GM12878 (cell line): ENCODE measurements around the gene ACADL. TPM values are rescaled to one million over a fixed set of nuclear protein-coding genes. Genes with fewer than 3 reads are reported as not detected.
"Not testable (repeated sequence)": the region's sequence is repeated elsewhere in the genome, so short reads cannot be mapped to it uniquely, and the experiment has no call there.

Experiments
- ATAC-seq: fragments of 200-7000 bp; cut with Tn5 transposase; 3 replicates; pipeline ENCODE4 v1.9.1; 2020; ENCODE audit warnings: mild to moderate bottlenecking, moderate library complexity
- BruUV-seq: library from RNA; stranded (reverse); fragments of 400-500 nt; replicated peaks from 2 replicates; lab custom pipeline; 2021; lab: Mats Ljungman, UMichigan
- CTCF ChIA-PET: fragments of 300-600 bp; sonication (Branson Sonifier 250); formaldehyde crosslinking; extraction: SDS; loops from one replicate; lab custom pipeline; 2021; ENCODE audit warnings: inconsistent platforms; lab: Yijun Ruan, JAX
- POLR2A ChIA-PET: fragments of 350-600 bp; formaldehyde crosslinking; extraction: SDS; loops from one replicate; lab custom pipeline; 2021; ENCODE audit warnings: inconsistent platforms; lab: Charles Lee
- RAD21 ChIA-PET: fragments of 300-600 bp; sonication (Branson Sonifier 250); formaldehyde crosslinking; loops from one replicate; lab custom pipeline; 2023; ENCODE audit warnings: antibody characterized with exemption; ENCODE audit not compliant: unreplicated experiment; lab: Charles Lee
- SMC1A ChIA-PET: fragments of 300-600 bp; sonication (Branson Sonifier 250); formaldehyde crosslinking; loops from one replicate; lab custom pipeline; 2023; ENCODE audit not compliant: unreplicated experiment, uncharacterized antibody; lab: Charles Lee
- DNase-seq: peaks from one replicate; pipeline ENCODE4 v3.0.0-alpha.2; 2011; ENCODE audit warnings: low read depth, low spot score
- FAIRE-seq: peaks from 3 replicates; lab custom pipeline; 2011; peaks lifted over from hg19 to GRCh38; lab: Jason Lieb, UNC
- H2AFZ ChIP-seq: 2 replicates; pipeline ENCODE4 v1.6.0; 2011; ENCODE audit warnings: low read depth, low read length, control low read depth; ENCODE audit not compliant: control insufficient read depth
- H3K27ac ChIP-seq: 2 replicates; pipeline ENCODE4 v1.5.1; 2011; ENCODE audit warnings: control low read depth; ENCODE audit not compliant: control insufficient read depth, insufficient read depth
- H3K27me3 ChIP-seq, 2 experiments: replicated peaks in 1 of 2; 2 replicates each; pipeline versions ENCODE4 v1.6.0 to v1.6.1; 2011; ENCODE audit warnings: low read length in 1 of 2; ENCODE audit not compliant: control insufficient read depth in 2 of 2, insufficient read depth in 2 of 2
- H3K36me3 ChIP-seq, 2 experiments: 2 replicates each; pipeline ENCODE4 v1.5.1; 2011; ENCODE audit warnings: low read length in 1 of 2; ENCODE audit not compliant: control insufficient read depth in 2 of 2, insufficient read depth in 2 of 2
- H3K4me1 ChIP-seq: 2 replicates; pipeline ENCODE4 v1.6.1; 2011; ENCODE audit warnings: mild to moderate bottlenecking, low read length, moderate library complexity, mixed read lengths; ENCODE audit not compliant: control insufficient read depth, insufficient read depth
- H3K4me2 ChIP-seq: 2 replicates; pipeline ENCODE4 v1.6.0; 2011; ENCODE audit warnings: control low read depth; ENCODE audit not compliant: control insufficient read depth, insufficient read depth
- H3K4me3 ChIP-seq: fragments of 200-600 bp; sonication (generic); 2 replicates; pipeline ENCODE4 v1.5.1; 2016
- H3K79me2 ChIP-seq: 2 replicates; pipeline ENCODE4 v1.6.0; 2011; ENCODE audit warnings: low read length; ENCODE audit not compliant: control insufficient read depth, insufficient read depth
- H3K9ac ChIP-seq: 2 replicates; pipeline ENCODE4 v1.8.0; 2011; ENCODE audit warnings: low read length, control low read depth, mixed read lengths; ENCODE audit not compliant: control insufficient read depth, insufficient read depth
- H3K9me3 ChIP-seq: replicated peaks from 3 replicates; pipeline ENCODE4 v1.5.1; 2011; ENCODE audit warnings: mild to moderate bottlenecking, low read length; ENCODE audit not compliant: control insufficient read depth, insufficient read depth
- H4K20me1 ChIP-seq: 2 replicates; pipeline ENCODE4 v1.6.0; 2011; ENCODE audit not compliant: control insufficient read depth, insufficient read depth
- RUNX3 ChIP-seq: IDR thresholded peaks from 2 replicates; pipeline ENCODE4 v1.6.1; 2012; ENCODE audit warnings: low read length, inconsistent platforms
- WGBS: methylation state at CpG from one replicate; pipeline ENCODE4 v1.1.6; 2016; ENCODE audit warnings: low lambda C conversion rate; ENCODE audit not compliant: insufficient replicate concordance, insufficient coverage; ENCODE audit errors: missing lambda C conversion rate; 5-methylcytosine and 5-hydroxymethylcytosine counted together
- in situ Hi-C: fragments of 300-500 bp; cut with MboI; formaldehyde crosslinking; loops from 9 replicates; pipeline ENCODE4 v1.14.3; 2018; ENCODE audit warnings: mixed read lengths
- intact Hi-C: fragments of 100-400 bp; cut with micrococcal nuclease; formaldehyde crosslinking; loops from one replicate; pipeline ENCODE4 v1.14.2; 2022; ENCODE audit not compliant: unreplicated experiment
- polyA plus RNA-seq, 11 experiments: library from polyadenylated mRNA; depleted of rRNA in 4 of 11; unstranded in 6 of 11; stranded (reverse) in 5 of 11; fragments of >200 nt; fragmentation: Nextera tagmentation in 4 of 11; fragmentation: Illumina TruSeq in 1 of 11; extraction: Ambion mirVana in 4 of 11; extraction: Trizol in 1 of 11; gene quantifications; 1 replicate in 1 of 11; 2 replicates in 10 of 11; pipeline versions ENCODE4 v1.2.1 to v1.2.3, GENCODE V29; 2011 to 2016; ENCODE audit warnings: inconsistent platforms in 2 of 11, missing spikeins in 2 of 11, low read depth in 1 of 11
- total RNA-seq, 4 experiments: library from RNA; depleted of rRNA in 3 of 4; stranded (reverse); fragments of >200 nt in 3 of 4; fragmentation: Illumina TruSeq in 1 of 4; extraction: Trizol in 1 of 4; gene quantifications; 2 replicates each; pipeline versions ENCODE4 v1.2.1 to v1.2.3, GENCODE V29; 2013 to 2021

ACADL gene
- total and polyA plus RNA-seq, 10 of the 15 experiments (the other 5 are each of a cell fraction or from before 2014, with no cell fraction given) = not detected

GRCh38 chr2:210183936-210184335 is 41.3 kb downstream of the ACADL start:
- H3K79me2 ChIP-seq, H3K4me2 ChIP-seq, BruUV-seq, H3K9ac ChIP-seq, H3K27me3 ChIP-seq, CTCF ChIA-PET, H3K4me3 ChIP-seq, H3K9me3 ChIP-seq, DNase-seq: not testable (repeated sequence)
- WGBS = 50% methylated on average over 1 of the region's 1 CpG
- TF ChIP-seq RUNX3 = peak; percentile 20; the same call in 1 of the 2 replicates
- TF ChIP-seq, all 136 proteins: peak for 1; not testable (repeated sequence) for 135
- SMC1A ChIA-PET, H2AFZ ChIP-seq, H3K4me1 ChIP-seq, H3K27ac ChIP-seq, FAIRE-seq, ATAC-seq, intact Hi-C loops, H3K36me3 ChIP-seq, RAD21 ChIA-PET, POLR2A ChIA-PET, H4K20me1 ChIP-seq: not testable (repeated sequence)
- in situ Hi-C loops = loop anchor here (25.0 kb wide), 1 partner anchor 1797 kb away; no protein-coding TSS in a partner anchor

- POLR2A ChIA-PET = interaction anchor here (0.6 kb wide), 1 partner anchor 9 kb away, joined by 4 read pairs; no protein-coding TSS in a partner anchor
- H3K4me3 ChIP-seq, H3K79me2 ChIP-seq, BruUV-seq, H3K27me3 ChIP-seq, H3K4me1 ChIP-seq, H3K4me2 ChIP-seq, intact Hi-C loops, H2AFZ ChIP-seq, H4K20me1 ChIP-seq, ATAC-seq, H3K9ac ChIP-seq, H3K9me3 ChIP-seq, DNase-seq, FAIRE-seq, H3K36me3 ChIP-seq, H3K27ac ChIP-seq: not testable (repeated sequence)
- in situ Hi-C loops = loop anchor here (25.0 kb wide), 1 partner anchor 1794 kb away; no protein-coding TSS in a partner anchor
- CTCF ChIA-PET = interaction anchor here (0.6 to 0.9 kb wide), 2 partner anchors 179 to 854 kb away, joined by 3 read pairs; no protein-coding TSS in a partner anchor
- 47% methylated on average over 12 of the region's 12 CpGs for WGBS
- SMC1A ChIA-PET = interaction anchor here (1.1 to 1.6 kb wide), 4 partner anchors 11 to 19 kb away, joined by 3 to 4 read pairs (median 4); no protein-coding TSS in a partner anchor
- RAD21 ChIA-PET = interaction anchor here (1.6 kb wide), 1 partner anchor 9 kb away, joined by 3 read pairs; no protein-coding TSS in a partner anchor
Observed at GRCh38 chr2:210181606-210182088, 43.6 kb downstream of the ACADL start.

DNA sequence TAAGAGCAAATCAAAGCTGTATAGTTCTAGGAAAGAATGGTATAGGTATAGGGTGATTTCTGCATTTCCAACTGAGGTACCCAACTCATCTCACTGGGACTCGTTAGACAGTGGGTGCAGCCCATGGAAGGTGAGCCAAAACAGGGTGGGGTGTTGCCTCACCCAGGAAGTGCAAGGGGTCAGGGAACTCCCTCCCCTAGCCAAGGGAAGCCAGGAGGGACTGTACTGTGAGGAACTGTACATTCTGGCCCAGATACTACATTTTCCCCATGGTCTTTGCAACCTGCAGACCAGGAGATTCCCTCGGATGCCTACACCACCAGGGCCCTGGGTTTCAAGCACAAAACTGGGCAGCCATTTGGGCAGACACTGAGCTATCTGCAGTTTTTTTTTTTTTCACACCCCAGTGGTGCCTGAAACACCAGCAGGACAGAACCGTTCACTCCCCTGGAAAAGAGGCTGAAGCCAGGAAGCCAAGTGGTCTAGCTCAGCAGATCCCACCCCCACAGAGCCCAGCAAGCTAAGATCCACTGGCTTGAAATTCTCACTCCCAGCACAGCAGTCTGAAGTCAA is 44.1 kb downstream of the ACADL start:
- H3K27me3 ChIP-seq, POLR2A ChIA-PET, BruUV-seq, DNase-seq, H3K79me2 ChIP-seq, H3K36me3 ChIP-seq, H2AFZ ChIP-seq, H3K9me3 ChIP-seq, H3K4me3 ChIP-seq, H3K4me1 ChIP-seq, H4K20me1 ChIP-seq, H3K27ac ChIP-seq, ATAC-seq, H3K4me2 ChIP-seq, H3K9ac ChIP-seq, intact Hi-C loops, CTCF ChIA-PET, FAIRE-seq: not testable (repeated sequence)
- 4% methylated on average over 3 of the region's 3 CpGs for WGBS
- SMC1A ChIA-PET = interaction anchor here (1.1 to 1.6 kb wide), 5 partner anchors 11 to 19 kb away, joined by 3 to 5 read pairs (median 4); no protein-coding TSS in a partner anchor
- in situ Hi-C loops = loop anchor here (25.0 kb wide), 1 partner anchor 1794 kb away; no protein-coding TSS in a partner anchor
- RAD21 ChIA-PET = interaction anchor here (1.6 kb wide), 1 partner anchor 9 kb away, joined by 3 read pairs; no protein-coding TSS in a partner anchor
